ENCODE measurements around the gene IGFLR1. TPM values are rescaled to one million over a fixed set of nuclear protein-coding genes. Genes with fewer than 3 reads are reported as not detected.
A peak's percentile ranks its signal among the peaks of the same experiment; 100 is the strongest.

Gene IGFLR1
- total RNA-seq, 1 donor: 0.72 TPM

DNA sequence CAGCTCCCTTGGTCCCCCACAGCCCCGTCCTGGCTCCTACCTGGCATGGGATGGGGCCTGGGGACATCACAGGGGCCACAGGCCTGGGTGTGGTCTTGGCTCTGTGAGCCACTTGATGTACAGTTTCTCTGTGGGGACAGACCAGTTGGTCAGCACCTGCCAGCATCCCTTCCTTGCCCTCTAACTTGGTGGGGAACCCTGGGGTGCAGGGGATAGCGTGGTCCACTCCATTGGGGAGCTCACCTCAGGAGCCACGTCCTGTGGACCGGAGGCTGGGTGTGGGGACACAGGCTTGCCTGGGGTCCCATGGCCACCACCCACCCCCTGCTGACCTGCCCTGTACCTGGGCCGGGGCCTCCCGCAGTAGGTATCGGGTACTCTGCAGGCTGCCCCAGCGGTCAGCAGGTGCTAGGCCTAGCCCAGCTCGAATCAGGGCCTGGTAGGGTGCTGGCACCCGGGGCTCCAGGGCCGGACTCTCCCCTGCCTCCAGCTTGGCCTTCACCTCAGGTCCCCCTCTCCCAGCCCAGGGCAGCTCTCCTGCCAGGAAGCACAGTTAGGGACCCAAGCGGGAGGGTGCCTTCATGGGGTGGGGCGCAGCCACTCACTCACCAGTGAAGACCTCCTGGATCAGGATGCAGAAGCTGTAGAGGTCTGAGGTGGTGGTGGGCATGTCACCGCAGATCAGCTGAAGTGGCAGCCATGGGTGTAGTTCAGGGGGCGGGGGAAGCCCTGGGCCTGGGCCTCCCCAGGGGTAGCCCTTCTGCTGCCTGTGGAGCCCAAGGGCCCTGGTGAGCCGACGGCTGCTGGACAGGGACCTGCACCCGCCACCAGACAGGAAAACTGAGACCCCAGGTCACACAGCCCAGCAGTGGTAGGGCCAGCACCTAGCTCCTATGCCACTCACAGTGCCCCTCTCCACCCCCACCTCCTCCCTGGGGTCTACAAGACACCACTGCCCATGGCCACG, 48.0 kb upstream of the IGFLR1 start:
- peaks cover 2% of the 10 kb centered on the region for H3K4me1 ChIP-seq (ENCODE audit: insufficient read depth, low read length)
- no peaks in the 10 kb centered on the region for H3K9me3 ChIP-seq (ENCODE audit: low read depth, low read length)
- no peaks in the 10 kb centered on the region for H3K79me2 ChIP-seq (ENCODE audit: insufficient read depth, low read length)
- no peak overlapping the region for H3K27ac ChIP-seq (ENCODE audit: low read depth, low read length)
- no peak overlapping the region for H3K4me3 ChIP-seq (ENCODE audit: insufficient read depth, low read length)
- H3K36me3 ChIP-seq (ENCODE audit: insufficient read depth, low read length): no peaks in the 10 kb centered on the region
- H4K20me1 ChIP-seq (ENCODE audit: insufficient read depth, low read length): no peaks in the 10 kb centered on the region
- H3K27me3 ChIP-seq (ENCODE audit: insufficient read depth, low read length): peaks cover 5% of the 10 kb centered on the region
- TF ChIP-seq, protein P1, sequence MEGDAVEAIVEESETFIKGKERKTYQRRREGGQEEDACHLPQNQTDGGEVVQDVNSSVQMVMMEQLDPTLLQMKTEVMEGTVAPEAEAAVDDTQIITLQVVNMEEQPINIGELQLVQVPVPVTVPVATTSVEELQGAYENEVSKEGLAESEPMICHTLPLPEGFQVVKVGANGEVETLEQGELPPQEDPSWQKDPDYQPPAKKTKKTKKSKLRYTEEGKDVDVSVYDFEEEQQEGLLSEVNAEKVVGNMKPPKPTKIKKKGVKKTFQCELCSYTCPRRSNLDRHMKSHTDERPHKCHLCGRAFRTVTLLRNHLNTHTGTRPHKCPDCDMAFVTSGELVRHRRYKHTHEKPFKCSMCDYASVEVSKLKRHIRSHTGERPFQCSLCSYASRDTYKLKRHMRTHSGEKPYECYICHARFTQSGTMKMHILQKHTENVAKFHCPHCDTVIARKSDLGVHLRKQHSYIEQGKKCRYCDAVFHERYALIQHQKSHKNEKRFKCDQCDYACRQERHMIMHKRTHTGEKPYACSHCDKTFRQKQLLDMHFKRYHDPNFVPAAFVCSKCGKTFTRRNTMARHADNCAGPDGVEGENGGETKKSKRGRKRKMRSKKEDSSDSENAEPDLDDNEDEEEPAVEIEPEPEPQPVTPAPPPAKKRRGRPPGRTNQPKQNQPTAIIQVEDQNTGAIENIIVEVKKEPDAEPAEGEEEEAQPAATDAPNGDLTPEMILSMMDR (IDR thresholded peaks at IDR 0.05; ENCODE audit: extremely low read depth, low read depth, low read length): no peak
- no peak overlapping the region for H3K4me2 ChIP-seq (ENCODE audit: insufficient read depth, low read length)
- no peak overlapping the region for H2AFZ ChIP-seq (ENCODE audit: low read length)
- DNase-seq (ENCODE audit: insufficient read length, low spot score, missing footprints): peak; percentile 67

DNA sequence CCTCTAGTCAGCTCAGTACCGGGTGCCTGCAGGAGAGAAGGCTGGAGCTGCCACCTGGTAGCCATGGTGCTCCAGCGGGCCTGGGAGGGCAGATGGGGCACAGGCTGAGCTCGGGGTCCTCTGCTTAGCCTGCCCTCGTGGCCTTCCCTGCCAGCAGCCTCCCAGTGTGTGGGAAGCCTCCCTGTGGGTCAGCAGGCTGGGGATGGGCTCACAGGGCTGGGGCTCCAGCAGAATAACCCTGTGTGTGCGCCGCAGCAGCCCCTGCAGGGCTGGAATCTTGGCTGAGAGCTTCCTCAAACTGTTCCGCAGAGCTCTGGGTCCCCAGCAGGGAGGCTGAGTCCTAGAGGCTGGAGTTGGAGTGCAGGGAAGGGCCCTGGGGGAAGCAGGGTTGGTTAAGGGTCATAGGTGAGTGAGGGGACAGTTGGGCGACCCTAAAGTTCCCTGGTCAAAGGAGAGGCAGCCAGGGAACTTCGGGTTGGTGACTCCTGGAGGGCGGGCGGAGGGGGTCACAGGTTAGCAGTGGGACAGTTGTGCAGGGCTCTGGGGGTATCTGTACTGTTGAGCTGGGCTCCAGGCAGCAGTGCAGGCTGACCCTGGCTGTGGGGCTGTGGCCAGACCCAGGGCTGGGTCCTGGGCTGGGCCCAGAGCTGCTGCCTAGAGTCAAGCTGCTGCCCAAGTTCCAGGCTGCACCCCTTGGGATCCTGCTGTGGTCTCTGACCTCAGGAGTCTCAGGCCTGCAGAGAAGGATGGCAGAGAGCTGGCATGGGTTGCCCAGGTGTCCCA, 47.1 kb upstream of the IGFLR1 start:
- Histone ChIP-seq H3K4me2 (ENCODE audit: insufficient read depth, low read length) (no peak overlapping the region), H3K9me3 (ENCODE audit: low read depth, low read length) (no peaks in the 10 kb centered on the region), H2AFZ (ENCODE audit: low read length) (no peak overlapping the region), H3K27me3 (ENCODE audit: insufficient read depth, low read length) (no peaks in the 10 kb centered on the region), H3K27ac (ENCODE audit: low read depth, low read length) (no peak overlapping the region), H3K4me3 (ENCODE audit: insufficient read depth, low read length) (no peak overlapping the region), H3K4me1 (ENCODE audit: insufficient read depth, low read length) (peaks cover 2% of the 10 kb centered on the region), H4K20me1 (ENCODE audit: insufficient read depth, low read length) (no peaks in the 10 kb centered on the region), H3K36me3 (ENCODE audit: insufficient read depth, low read length) (no peaks in the 10 kb centered on the region), H3K79me2 (ENCODE audit: insufficient read depth, low read length) (no peaks in the 10 kb centered on the region)
- TF ChIP-seq, protein P1 (IDR thresholded peaks at IDR 0.05; ENCODE audit: extremely low read depth, low read depth, low read length): no peak
- peak; percentile 73 for DNase-seq (ENCODE audit: insufficient read length, low spot score, missing footprints)

DNA sequence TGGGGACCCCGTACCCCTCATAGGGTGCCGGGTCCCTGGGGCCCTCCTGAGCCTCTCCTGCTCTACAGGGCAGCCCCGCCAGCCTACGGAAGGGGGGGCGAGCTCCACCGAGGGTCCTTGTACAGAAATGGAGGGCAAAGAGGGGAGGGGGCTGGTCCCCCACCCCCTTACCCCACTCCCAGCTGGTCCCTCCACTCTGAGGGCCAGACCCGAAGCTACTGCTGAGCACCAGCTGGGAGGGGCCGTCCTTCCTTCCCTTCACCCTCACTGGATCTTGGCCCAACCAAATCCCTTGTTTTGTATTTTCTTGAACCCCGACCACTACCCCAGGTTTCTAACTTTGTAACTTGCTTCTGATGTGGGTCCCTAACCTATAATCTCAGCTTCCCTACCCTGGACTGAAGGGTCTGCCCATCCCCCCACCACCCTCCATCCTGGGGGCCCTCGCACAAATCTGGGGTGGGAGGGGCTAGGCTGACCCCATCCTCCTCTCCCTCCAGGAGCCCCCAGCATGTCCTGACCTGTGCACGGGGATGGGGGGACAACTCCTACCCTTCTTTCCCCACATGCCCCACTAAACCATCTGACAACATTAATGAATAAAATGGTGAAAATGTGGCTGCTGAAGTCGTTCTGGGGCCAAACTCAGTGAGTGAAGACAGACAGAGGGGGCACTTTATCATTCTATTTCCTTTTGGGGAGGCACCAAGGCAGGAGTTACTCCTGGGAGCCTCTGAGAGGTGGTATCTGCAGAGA, 46.1 kb upstream of the IGFLR1 start:
- Histone ChIP-seq H3K4me2 (ENCODE audit: insufficient read depth, low read length) (no peak overlapping the region), H3K9me3 (ENCODE audit: low read depth, low read length) (no peaks in the 10 kb centered on the region), H4K20me1 (ENCODE audit: insufficient read depth, low read length) (no peaks in the 10 kb centered on the region), H2AFZ (ENCODE audit: low read length) (no peak overlapping the region), H3K27me3 (ENCODE audit: insufficient read depth, low read length) (no peaks in the 10 kb centered on the region), H3K4me1 (ENCODE audit: insufficient read depth, low read length) (peaks cover 2% of the 10 kb centered on the region), H3K27ac (ENCODE audit: low read depth, low read length) (no peak overlapping the region), H3K36me3 (ENCODE audit: insufficient read depth, low read length) (no peaks in the 10 kb centered on the region), H3K79me2 (ENCODE audit: insufficient read depth, low read length) (no peaks in the 10 kb centered on the region), H3K4me3 (ENCODE audit: insufficient read depth, low read length) (no peak overlapping the region)
- peak; percentile 92 for DNase-seq (ENCODE audit: insufficient read length, low spot score, missing footprints)
- TF ChIP-seq, protein P1 (IDR thresholded peaks at IDR 0.05; ENCODE audit: extremely low read depth, low read depth, low read length): no peak
